GM12891 (cell line): ENCODE measurements around the gene FHIT.

Experiments used
- POLR2A ChIP-seq: IDR thresholded peaks from 2 replicates; pipeline ENCODE4 v1.6.1; 2011; ENCODE audit warnings: low read depth, low read length, control low read depth
- POLR2AphosphoS5 ChIP-seq: IDR thresholded peaks from 2 replicates; pipeline ENCODE4 v1.6.1; 2011; ENCODE audit warnings: low read depth, low read length, control low read depth

DNA sequence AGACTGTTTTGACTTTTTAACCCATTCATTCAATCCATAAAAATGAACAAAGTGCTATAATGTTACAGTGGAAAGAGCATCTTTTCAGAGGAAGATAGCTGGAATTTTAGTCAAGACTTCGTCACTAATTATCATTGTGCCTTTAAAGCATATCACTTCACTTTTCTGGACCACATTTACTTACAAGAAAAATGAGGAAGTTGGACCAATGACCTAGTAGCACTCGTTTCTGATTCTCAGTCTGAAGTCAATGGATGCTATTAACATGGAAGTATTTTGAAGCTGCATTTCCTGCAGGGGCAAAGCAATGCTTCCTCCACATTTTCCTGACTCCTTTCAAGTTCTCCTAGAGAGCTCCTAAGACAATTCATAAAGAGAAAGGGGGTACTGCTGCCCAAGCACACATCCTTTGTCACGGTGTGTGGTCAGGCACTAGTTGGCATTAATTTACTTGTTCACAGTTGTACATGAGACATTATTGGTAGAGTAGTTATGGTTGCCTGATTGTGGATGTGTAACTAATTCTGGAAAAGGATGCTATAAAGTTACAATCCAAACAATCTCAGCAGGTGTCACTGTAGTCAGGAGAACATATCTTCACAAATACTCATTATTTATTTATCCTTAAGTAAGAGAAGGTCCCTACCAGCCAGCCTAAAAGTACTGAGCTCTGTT, 1049.1 kb downstream of the FHIT start:
- TF ChIP-seq POLR2AphosphoS5 (no peak), POLR2A (no peak)
